ENCODE results near the gene CNNM1.

Gene CNNM1

GRCh38 chr10:99329304-99329553 is at the start of gene CNNM1:
Gene CNNM1 (plus strand): TSS chr10:99329356. CDS start chr10:99329388, 32 bp downstream.
- DNase-seq (ENCODE audit: low read depth in 2 of 2) = no peak

GRCh38 chr10:99279626-99280111 is 49.5 kb upstream of the CNNM1 start:
- no peak for DNase-seq (ENCODE audit: low read depth in 2 of 2)

GRCh38 chr10:99280472-99280871 is 48.7 kb upstream of the CNNM1 start:
- no peak for DNase-seq (ENCODE audit: low read depth in 2 of 2)

GRCh38 chr10:99285881-99286280 is 43.3 kb upstream of the CNNM1 start:
- no peak for DNase-seq (ENCODE audit: low read depth in 2 of 2)

- DNase-seq (ENCODE audit: low read depth in 2 of 2) = no peak
Observed at GRCh38 chr10:99290306-99290705, 38.9 kb upstream of the CNNM1 start.

GRCh38 chr10:99292159-99292558 is 37.0 kb upstream of the CNNM1 start:
- DNase-seq (ENCODE audit: low read depth in 2 of 2) = no peak

GRCh38 chr10:99296605-99297004 is 32.6 kb upstream of the CNNM1 start:
- DNase-seq (ENCODE audit: low read depth in 2 of 2) = no peak

GRCh38 chr10:99297033-99297432 is 32.1 kb upstream of the CNNM1 start:
- no peak for DNase-seq (ENCODE audit: low read depth in 2 of 2)

GRCh38 chr10:99303899-99304861 is 25.0 kb upstream of the CNNM1 start:
- DNase-seq (ENCODE audit: low read depth in 2 of 2) = no peak

GRCh38 chr10:99304862-99305229 is 24.3 kb upstream of the CNNM1 start:
- DNase-seq (ENCODE audit: low read depth in 2 of 2) = no peak

GRCh38 chr10:99312501-99312900 is 16.7 kb upstream of the CNNM1 start:
- no peak for DNase-seq (ENCODE audit: low read depth in 2 of 2)

- no peak for DNase-seq (ENCODE audit: low read depth in 2 of 2)
Observed at GRCh38 chr10:99315853-99316252, 13.3 kb upstream of the CNNM1 start.

GRCh38 chr10:99316374-99316773 is 12.8 kb upstream of the CNNM1 start:
- DNase-seq (ENCODE audit: low read depth in 2 of 2) = no peak

- DNase-seq (ENCODE audit: low read depth in 2 of 2) = no peak
Observed at GRCh38 chr10:99318048-99318447, 11.1 kb upstream of the CNNM1 start.

- DNase-seq (ENCODE audit: low read depth in 2 of 2) = no peak
Observed at GRCh38 chr10:99318475-99318874, 10.7 kb upstream of the CNNM1 start.

GRCh38 chr10:99325281-99325680 is 3.9 kb upstream of the CNNM1 start:
- DNase-seq (ENCODE audit: low read depth in 2 of 2) = no peak

- DNase-seq (ENCODE audit: low read depth in 2 of 2) = no peak
Observed at GRCh38 chr10:99326871-99327270, 2.3 kb upstream of the CNNM1 start.

- no peak for DNase-seq (ENCODE audit: low read depth in 2 of 2)
Observed at GRCh38 chr10:99328579-99329303, 415 bp upstream of the CNNM1 start.

GRCh38 chr10:99329554-99330346 is 594 bp downstream of the CNNM1 start:
- no peak for DNase-seq (ENCODE audit: low read depth in 2 of 2)

GRCh38 chr10:99330347-99330924 is 1.3 kb downstream of the CNNM1 start:
- DNase-seq (ENCODE audit: low read depth in 2 of 2) = no peak

- DNase-seq (ENCODE audit: low read depth in 2 of 2) = no peak
Observed at GRCh38 chr10:99331207-99331803, 2.1 kb downstream of the CNNM1 start.
